Measurements from ENCODE around the gene ZNF550. TPM values are rescaled to one million over a fixed set of nuclear protein-coding genes. Genes with fewer than 3 reads are reported as not detected.
A peak's percentile ranks its signal among the peaks of the same experiment; 100 is the strongest.

ZNF550 gene
- total RNA-seq (2014; rRNA removed; shearing (Covaris generic)), result 7.3 and 12.0 TPM in 2 replicates
- 3.5 and 4.4 TPM in 2 replicates for polyA plus RNA-seq (2016; fragmentation: Nextera tagmentation; extraction: Ambion mirVana)

GRCh38 chr19:57559404-57560025, at the start of gene ZNF550:
TSS of gene ZNF550 (minus strand) at chr19:57559863. CDS start at chr19:57559682, 181 bp downstream.
- Histone ChIP-seq H3K4me3 (peak within 1 kb of the TSS; percentile 77), H3K27me3 (replicated peaks; ENCODE audit: insufficient read depth) (no peaks in the 10 kb centered on the region), H3F3A (ENCODE audit: insufficient read depth) (peaks cover 8% of the 10 kb centered on the region; the same call in 1 of the 2 replicates), H3K9ac (peak within 1 kb of the TSS; percentile 83), H4K20me1 (ENCODE audit: insufficient read depth) (no peaks in the 10 kb centered on the region), H3K9me3 (ENCODE audit: low read depth) (no peaks in the 10 kb centered on the region), H3K9me2 (ENCODE audit: insufficient read depth) (no peaks in the 10 kb centered on the region), H3K36me3 (ENCODE audit: low read depth) (peaks cover 13% of the 10 kb centered on the region), H3K27ac (peak within 1 kb of the TSS; percentile 89), H2AFZ (peak within 1 kb of the TSS; percentile 82), H3K4me2 (ENCODE audit: unreplicated experiment) (peak within 1 kb of the TSS; percentile 96), H3K4me1 (ENCODE audit: insufficient read depth) (peaks cover 14% of the 10 kb centered on the region; the same call in 1 of the 2 replicates), H3K79me2 (ENCODE audit: insufficient read depth) (peaks cover 51% of the 10 kb centered on the region)
- peak; percentile 95 for DNase-seq
- in situ Hi-C loops (cut with MboI), result no loop called here
- WGBS, 2 experiments (ENCODE audit: low coverage in 1 of 2, low lambda C conversion rate in 2 of 2, missing lambda C conversion rate in 2 of 2), result 1 to 2% methylated on average over 54 of the region's 56 CpGs
- TF ChIP-seq EZH2phosphoT487 (IDR thresholded peaks at IDR 0.05; ENCODE audit: insufficient read depth, low read depth) (no peak), EZH2 (IDR thresholded peaks at IDR 0.05; ENCODE audit: insufficient read depth, poor library complexity, severe bottlenecking) (no peak)

GRCh38 chr19:57606931-57607330, 47.3 kb upstream of the ZNF550 start:
- Histone ChIP-seq H3K9ac (no peak overlapping the region), H4K20me1 (ENCODE audit: insufficient read depth) (no peaks in the 10 kb centered on the region), H3F3A (ENCODE audit: insufficient read depth) (no peaks in the 10 kb centered on the region), H3K36me3 (ENCODE audit: low read depth) (0 out of 2 replicates have a peak, but pooled peaks cover 3% of the 10 kb centered on the region), H3K9me3 (ENCODE audit: low read depth) (no peaks in the 10 kb centered on the region), H3K4me2 (ENCODE audit: unreplicated experiment) (no peak overlapping the region), H3K9me2 (ENCODE audit: insufficient read depth) (no peaks in the 10 kb centered on the region), H3K27ac (no peak overlapping the region), H2AFZ (no peak overlapping the region), H3K27me3 (replicated peaks; ENCODE audit: insufficient read depth) (no peaks in the 10 kb centered on the region), H3K79me2 (ENCODE audit: insufficient read depth) (peaks cover 14% of the 10 kb centered on the region), H3K4me3 (no peak overlapping the region), H3K4me1 (ENCODE audit: insufficient read depth) (no peaks in the 10 kb centered on the region)
- 96 to 98% methylated on average over 5 of the region's 5 CpGs for WGBS, 2 experiments (ENCODE audit: low coverage in 1 of 2, low lambda C conversion rate in 2 of 2, missing lambda C conversion rate in 2 of 2)
- DNase-seq, result no peak
- in situ Hi-C loops (cut with MboI), result no loop called here
- TF ChIP-seq EZH2 (IDR thresholded peaks at IDR 0.05; ENCODE audit: insufficient read depth, poor library complexity, severe bottlenecking) (no peak), EZH2phosphoT487 (IDR thresholded peaks at IDR 0.05; ENCODE audit: insufficient read depth, low read depth) (no peak)

GRCh38 chr19:57599761-57600383, 40.2 kb upstream of the ZNF550 start, which contains the start of gene ZNF530:
TSS of gene ZNF530 (plus strand) at chr19:57599885. CDS start at chr19:57604346, 4,461 bp downstream.
- peak within 1 kb of the TSS; percentile 76 for H3K9ac ChIP-seq
- no peaks in the 10 kb centered on the region for H3F3A ChIP-seq (ENCODE audit: insufficient read depth)
- peak within 1 kb of the TSS; percentile 79 for H3K4me2 ChIP-seq (ENCODE audit: unreplicated experiment)
- peak within 1 kb of the TSS; percentile 86 for H3K4me3 ChIP-seq
- H3K79me2 ChIP-seq (ENCODE audit: insufficient read depth), result peaks cover 35% of the 10 kb centered on the region
- no peak for TF ChIP-seq EZH2 (IDR thresholded peaks at IDR 0.05; ENCODE audit: insufficient read depth, poor library complexity, severe bottlenecking)
- TF ChIP-seq EZH2phosphoT487 (IDR thresholded peaks at IDR 0.05; ENCODE audit: insufficient read depth, low read depth), result no peak
- no peaks in the 10 kb centered on the region for H3K36me3 ChIP-seq (ENCODE audit: low read depth)
- no peaks in the 10 kb centered on the region for H3K9me2 ChIP-seq (ENCODE audit: insufficient read depth)
- in situ Hi-C loops (cut with MboI), result no loop called here
- no peaks in the 10 kb centered on the region for H3K27me3 ChIP-seq (replicated peaks; ENCODE audit: insufficient read depth)
- DNase-seq, result peak; percentile 95
- peak within 1 kb of the TSS; percentile 94 for H2AFZ ChIP-seq
- no peaks in the 10 kb centered on the region for H3K4me1 ChIP-seq (ENCODE audit: insufficient read depth)
- no peaks in the 10 kb centered on the region for H4K20me1 ChIP-seq (ENCODE audit: insufficient read depth)
- H3K27ac ChIP-seq, result no peak within 1 kb of the TSS
- H3K9me3 ChIP-seq (ENCODE audit: low read depth), result no peaks in the 10 kb centered on the region
- WGBS, 2 experiments (ENCODE audit: low coverage in 1 of 2, low lambda C conversion rate in 2 of 2, missing lambda C conversion rate in 2 of 2), result 1 to 2% methylated on average over 37 to 48 of the region's 53 CpGs

- WGBS, 2 experiments (ENCODE audit: low coverage in 1 of 2, low lambda C conversion rate in 2 of 2, missing lambda C conversion rate in 2 of 2), result 56 to 58% methylated on average over 8 of the region's 8 CpGs
- Histone ChIP-seq H3K4me1 (ENCODE audit: insufficient read depth) (no peaks in the 10 kb centered on the region), H3K4me3 (peak overlapping the region; percentile 86), H2AFZ (peak overlapping the region; percentile 94), H3K9ac (no peak overlapping the region), H3K79me2 (ENCODE audit: insufficient read depth) (peaks cover 35% of the 10 kb centered on the region), H3F3A (ENCODE audit: insufficient read depth) (no peaks in the 10 kb centered on the region), H3K9me3 (ENCODE audit: low read depth) (no peaks in the 10 kb centered on the region), H3K9me2 (ENCODE audit: insufficient read depth) (no peaks in the 10 kb centered on the region), H3K4me2 (ENCODE audit: unreplicated experiment) (peak overlapping the region; percentile 79), H3K27me3 (replicated peaks; ENCODE audit: insufficient read depth) (no peaks in the 10 kb centered on the region), H3K27ac (no peak overlapping the region), H3K36me3 (ENCODE audit: low read depth) (no peaks in the 10 kb centered on the region), H4K20me1 (ENCODE audit: insufficient read depth) (no peaks in the 10 kb centered on the region)
- in situ Hi-C loops (cut with MboI), result no loop called here
- TF ChIP-seq EZH2phosphoT487 (IDR thresholded peaks at IDR 0.05; ENCODE audit: insufficient read depth, low read depth) (no peak), EZH2 (IDR thresholded peaks at IDR 0.05; ENCODE audit: insufficient read depth, poor library complexity, severe bottlenecking) (no peak)
- no peak for DNase-seq
Measured at GRCh38 chr19:57599377-57599760, 39.7 kb upstream of the ZNF550 start.
